Motor neuron (in vitro differentiated cells): ENCODE results near the gene POLR1H. TPM values are rescaled to one million over a fixed set of nuclear protein-coding genes. Genes with fewer than 3 reads are reported as not detected.

Experiments used
- ATAC-seq, 8 experiments: fragments of 200-7000 bp; cut with Tn5 transposase; replicated peaks in 6 of 8; 2 replicates each; pipeline ENCODE4 v1.8.0; 2021; ENCODE audit warnings: mild to moderate bottlenecking in 8 of 8, moderate library complexity in 8 of 8
- H3K27ac ChIP-seq, 2 donors: fragments of 250-450 bp; sonication (Bioruptor Pico); 2 replicates each; pipeline ENCODE4 v1.9.0; 2021; ENCODE audit warnings: antibody characterized with exemption in 2 of 2, mild to moderate bottlenecking in 2 of 2, moderate library complexity in 1 of 2
- H3K4me1 ChIP-seq, 2 donors: fragments of 250-450 bp; sonication (Bioruptor Pico); replicated peaks in 1 of 2; 2 replicates each; pipeline ENCODE4 v1.6.1; 2021; ENCODE audit warnings: antibody characterized with exemption in 2 of 2, mild to moderate bottlenecking in 2 of 2, moderate library complexity in 1 of 2
- H3K4me3 ChIP-seq, 5 donors: fragments of 250-450 bp; sonication (Bioruptor Pico); 2 replicates each; pipeline ENCODE4 v1.9.0; 2021; ENCODE audit warnings: antibody characterized with exemption in 5 of 5, mild to moderate bottlenecking in 5 of 5, moderate library complexity in 4 of 5
- WGBS, 10 experiments: fragments of 450-650 bp; shearing (Covaris generic); methylation state at CpG; one replicate each; pipeline ENCODE4 v1.0.0; 2022; 5-methylcytosine and 5-hydroxymethylcytosine counted together
- in situ Hi-C, 9 experiments: fragments of 400-800 bp; cut with MboI; loops; one replicate each; pipeline ENCODE4 v1.15.0; 2021; ENCODE audit warnings: low sequenced_read_pairs in 9 of 9, low pct_unique_long_range_greater_than_20kb in 2 of 9; ENCODE audit not compliant: unreplicated experiment in 9 of 9
- total RNA-seq, 8 experiments: library from RNA; unstranded; fragments of 300-600 nt; gene quantifications; 2 replicates each; pipeline versions ENCODE4 v1.2.3 to v1.2.4, GENCODE V29; 2022

POLR1H gene
- total RNA-seq, 8 experiments from 2014 or later = 33.3 to 62.4 (median 39.0) TPM

DNA sequence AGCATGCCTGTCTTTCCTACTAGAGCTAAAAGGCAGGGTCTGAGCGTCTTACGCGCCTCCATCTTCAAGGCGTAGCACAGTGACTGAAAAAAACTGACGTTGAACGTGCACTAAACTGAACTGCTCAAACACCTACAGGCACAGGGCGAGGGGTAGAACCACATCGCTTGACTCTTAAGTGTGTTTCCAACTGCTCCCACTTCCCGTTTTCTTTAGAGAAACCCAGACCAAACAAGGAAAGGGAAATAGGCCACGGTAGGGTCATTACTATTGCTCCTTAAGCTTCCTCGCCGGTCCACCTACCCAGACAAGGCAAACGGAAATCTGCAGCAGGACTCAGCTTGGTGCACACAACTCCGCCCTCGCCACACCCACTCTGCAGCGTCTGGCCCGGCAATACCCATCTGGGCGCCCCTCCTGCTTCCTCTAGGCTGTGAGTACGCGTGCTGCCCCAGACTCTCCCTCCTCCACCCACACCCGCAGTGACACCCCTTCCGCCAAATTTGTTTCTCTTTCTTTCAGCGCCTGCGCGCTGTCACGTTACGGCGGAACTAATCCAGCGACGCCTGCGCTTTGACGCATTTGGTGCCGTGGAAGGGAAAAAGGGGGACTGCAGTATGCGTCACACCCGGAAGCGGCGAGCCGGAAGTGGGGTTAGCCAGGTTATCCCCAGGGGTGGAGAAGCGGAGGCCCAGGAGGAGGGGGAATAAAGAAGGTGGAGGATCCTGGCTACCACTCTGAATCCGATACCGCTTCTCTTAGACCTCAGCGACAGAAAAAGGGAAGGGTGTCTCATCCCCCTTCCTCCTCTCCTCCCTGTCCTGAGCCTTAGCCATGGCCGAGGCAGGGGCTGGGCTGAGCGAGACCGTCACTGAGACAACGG is 5.8 kb downstream of the POLR1H start, which contains the start of gene PPP1R11:
TSS of gene PPP1R11 (plus strand) at position 622 of the 883 bp plus-strand sequence. CDS start at position 835, 213 bp downstream.
- Histone ChIP-seq H3K4me1 (peaks cover 8 to 14% of the 10 kb centered on the region in 2 donors), H3K27ac (peak within 1 kb of the TSS; percentile 92 to 95), H3K4me3 (peak within 1 kb of the TSS; percentile 59 to 79 (median 64))
- in situ Hi-C loops = no loop called here
- peak; percentile 87 to 96 (median 95) for ATAC-seq
- 0 to 20% (median 2%) methylated on average over 2 to 30 of the region's 46 CpGs; no CpG with 5 or more reads in 1 of the 10 experiments for WGBS, 10 experiments

DNA sequence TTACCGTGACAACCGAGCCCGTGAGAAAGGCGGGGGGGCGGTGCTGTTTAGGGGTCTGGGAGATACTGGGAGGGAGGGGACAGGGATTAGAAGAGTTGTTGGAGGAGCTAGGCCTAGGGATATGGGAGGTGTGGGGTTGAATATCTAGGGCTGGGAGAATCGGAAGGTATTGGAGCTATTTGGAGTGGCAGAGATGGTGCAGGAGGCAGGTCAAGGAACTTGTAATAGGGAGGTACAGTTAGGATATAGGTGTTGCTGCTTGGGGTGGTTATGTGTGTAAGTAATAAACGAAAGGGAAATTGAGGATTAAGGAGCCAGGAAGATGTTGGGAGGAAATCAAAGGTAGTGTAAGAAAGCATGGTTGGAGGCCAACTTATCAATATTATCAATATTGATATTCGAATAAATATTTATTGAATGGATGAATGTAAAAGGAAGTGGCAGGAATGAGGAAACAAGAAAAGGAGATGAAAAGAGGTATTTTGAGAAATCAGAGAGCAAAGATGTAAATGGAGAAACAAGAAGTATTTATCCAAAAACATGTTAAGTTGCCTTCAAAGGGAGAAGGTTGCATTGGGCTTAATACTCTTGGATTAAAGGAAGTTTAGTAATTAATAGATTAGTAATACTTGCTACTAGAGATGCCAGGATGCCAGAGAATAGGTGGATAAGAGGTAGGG is 6.5 kb downstream of the POLR1H start:
- in situ Hi-C loops = no loop called here
- 0 to 25% (median 11%) methylated on average over 1 to 3 of the region's 8 CpGs; no CpG with 5 or more reads in 1 of the 10 experiments for WGBS, 10 experiments
- H3K4me1 ChIP-seq = peaks cover 8 to 10% of the 10 kb centered on the region in 2 donors
- H3K4me3 ChIP-seq = peak overlapping the region; percentile 59 to 79 (median 64)
- peak overlapping the region; percentile 92 to 95 for H3K27ac ChIP-seq
- no peak for ATAC-seq

DNA sequence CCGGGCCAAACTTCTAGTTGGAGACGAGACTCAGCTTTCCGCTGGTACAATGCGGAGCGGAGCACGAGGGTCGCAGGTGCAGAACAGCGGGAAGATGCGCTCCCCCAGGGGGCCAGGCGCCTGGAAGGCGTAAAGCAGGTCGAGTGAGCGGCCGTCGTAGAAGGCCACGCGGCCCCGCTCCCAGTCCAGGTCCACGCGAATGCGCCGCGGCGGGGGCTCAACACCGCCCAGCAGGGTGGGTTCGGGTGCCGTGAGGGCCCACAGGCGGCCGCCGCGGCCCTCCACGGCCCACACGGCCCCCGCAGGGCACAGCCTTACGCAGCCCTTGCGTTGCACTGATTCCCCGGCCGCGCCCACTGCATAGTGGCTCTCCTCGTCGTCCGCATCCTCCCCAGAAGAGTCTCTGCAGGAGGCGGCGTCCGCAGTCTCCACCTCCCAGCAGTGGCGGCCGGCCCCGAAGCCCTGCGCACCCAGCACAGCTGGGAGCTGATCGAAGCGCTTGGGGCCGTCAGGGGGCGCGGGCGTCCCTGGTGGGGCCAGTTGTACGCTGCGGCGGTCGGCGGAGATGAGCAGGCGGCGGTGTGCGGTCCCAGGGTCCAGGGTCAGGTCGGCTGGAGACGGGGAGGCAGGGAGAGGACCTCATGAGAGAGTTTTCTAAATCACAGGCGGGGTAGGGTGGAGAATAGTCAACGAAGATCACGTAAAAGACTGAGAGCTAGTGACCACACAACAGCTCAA is 10.2 kb downstream of the POLR1H start:
- Histone ChIP-seq H3K27ac (peak overlapping the region in 1 of 2 donors; percentile 46), H3K4me3 (peak overlapping the region in 2 of 5 donors; percentile 9 to 12), H3K4me1 (peaks cover 8 to 9% of the 10 kb centered on the region in 2 donors)
- 31 to 74% (median 50%) methylated on average over 1 to 17 of the region's 68 CpGs; no CpG with 5 or more reads in 3 of the 10 experiments for WGBS, 10 experiments
- in situ Hi-C loops = no loop called here
- peak in 4 of 8 experiments; percentile 0 to 36 (median 14) for ATAC-seq

DNA sequence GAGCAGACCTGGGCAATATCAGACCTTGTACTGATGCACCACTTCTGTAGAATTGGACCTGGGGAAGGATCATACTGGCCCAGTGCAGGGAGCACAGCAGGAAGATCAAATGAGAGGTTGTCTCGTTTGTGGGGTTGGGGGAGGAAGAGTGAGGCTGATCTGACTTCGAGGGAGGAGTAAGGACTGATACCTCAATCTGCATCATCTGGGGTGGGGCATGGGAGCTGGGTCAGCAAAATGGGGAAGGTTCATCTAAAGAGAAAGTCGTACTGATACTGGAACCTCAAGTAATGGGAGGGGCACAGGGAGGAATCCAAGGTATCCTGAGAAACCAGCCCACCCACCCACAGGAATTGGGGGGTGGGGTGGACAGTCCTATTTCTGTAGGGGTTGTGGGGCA is 10.8 kb downstream of the POLR1H start:
- peaks cover 8 to 9% of the 10 kb centered on the region in 2 donors for H3K4me1 ChIP-seq
- WGBS, 10 experiments = 43 to 100% (median 60%) methylated on average over 1 to 3 of the region's 3 CpGs; no CpG with 5 or more reads in 7 of the 10 experiments
- no peak overlapping the region for H3K27ac ChIP-seq
- in situ Hi-C loops = no loop called here
- ATAC-seq = no peak
- H3K4me3 ChIP-seq = no peak overlapping the region

DNA sequence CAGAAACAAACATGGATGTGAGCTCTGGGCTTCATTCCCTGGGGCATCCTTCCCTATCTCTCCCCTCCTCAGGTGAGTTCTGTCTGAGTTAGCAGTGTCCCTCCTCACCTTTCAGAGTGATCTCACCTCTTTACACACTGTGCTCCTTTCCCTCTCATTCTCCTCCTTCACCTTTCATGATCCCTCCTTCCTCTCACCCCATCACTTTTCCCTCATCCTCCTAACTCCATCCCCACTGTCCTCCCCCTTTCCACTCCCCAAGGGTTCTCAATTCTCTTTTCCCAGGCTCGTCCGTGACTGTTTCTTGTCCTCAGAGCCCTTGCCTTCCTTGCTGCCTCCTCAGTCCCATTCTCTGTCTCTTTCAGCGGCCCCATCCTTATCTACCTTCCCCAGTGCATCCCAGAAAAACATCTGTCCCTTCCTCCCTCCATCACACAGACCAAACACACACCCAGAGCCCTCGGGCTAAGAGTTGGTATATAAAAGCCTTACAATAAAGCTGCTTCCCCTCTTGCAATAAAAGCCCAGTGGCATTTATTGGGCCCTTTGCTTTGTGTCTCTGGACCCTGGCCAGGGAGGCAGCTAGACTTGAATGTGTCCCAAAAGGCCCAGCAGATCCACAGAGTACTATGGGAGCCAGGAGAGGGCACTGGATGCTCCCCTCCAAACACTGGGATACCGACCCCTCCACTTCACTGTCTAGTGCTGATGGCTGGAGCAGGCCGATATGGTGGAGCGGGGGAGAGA is 12.6 kb downstream of the POLR1H start:
- H3K4me3 ChIP-seq = no peak overlapping the region
- H3K27ac ChIP-seq = no peak overlapping the region
- ATAC-seq = peak in 1 of 8 experiments; percentile 9
- in situ Hi-C loops = no loop called here
- H3K4me1 ChIP-seq = peaks cover 3 to 8% of the 10 kb centered on the region in 2 donors
- 0 to 65% (median 40%) methylated on average over 1 to 7 of the region's 7 CpGs for WGBS, 10 experiments

DNA sequence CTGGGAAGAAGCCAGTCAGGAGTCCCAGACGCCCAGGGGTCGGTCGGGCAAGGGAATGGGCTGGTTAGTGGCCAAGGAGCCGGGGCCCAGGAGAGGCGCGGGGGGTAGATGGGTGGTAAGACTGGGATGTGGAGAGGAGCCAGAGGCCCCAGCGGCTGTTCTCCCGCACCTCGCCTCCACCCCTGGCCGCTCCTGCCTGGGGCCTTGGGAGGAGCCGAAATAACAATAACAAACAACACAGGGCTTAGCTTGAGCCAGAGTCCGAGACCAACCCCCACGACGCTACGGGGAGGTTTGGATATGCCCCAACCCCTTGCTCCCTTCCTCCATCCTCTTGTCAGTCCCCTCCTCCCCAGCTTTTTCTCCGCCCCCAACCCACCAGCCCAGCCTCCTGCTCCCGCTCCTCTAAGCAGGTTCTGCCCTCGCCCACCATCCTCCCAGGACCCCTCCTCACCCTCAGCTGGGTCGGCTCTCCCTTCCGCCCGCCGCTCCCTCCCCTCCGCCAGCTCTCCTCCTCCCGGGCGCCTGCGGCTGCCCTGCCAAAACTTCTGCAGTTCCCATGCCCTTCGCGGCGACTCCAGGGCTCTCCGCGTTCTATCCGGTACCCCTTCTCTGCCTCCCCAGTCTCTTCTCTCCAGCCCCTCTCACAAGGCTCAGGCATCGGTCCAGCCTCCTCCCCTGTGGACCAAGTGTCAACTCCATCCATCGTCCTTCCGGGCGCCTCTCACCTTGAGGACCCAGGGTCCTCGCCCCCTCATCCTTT is 13.4 kb downstream of the POLR1H start:
- Histone ChIP-seq H3K4me3 (peak overlapping the region; percentile 15 to 29 (median 18)), H3K27ac (no peak overlapping the region), H3K4me1 (peaks cover 3 to 8% of the 10 kb centered on the region in 2 donors)
- WGBS, 10 experiments = 0 to 4% (median 0%) methylated on average over 1 to 8 of the region's 37 CpGs; no CpG with 5 or more reads in 7 of the 10 experiments
- ATAC-seq = peak; percentile 6 to 74 (median 33)
- in situ Hi-C loops = no loop called here

DNA sequence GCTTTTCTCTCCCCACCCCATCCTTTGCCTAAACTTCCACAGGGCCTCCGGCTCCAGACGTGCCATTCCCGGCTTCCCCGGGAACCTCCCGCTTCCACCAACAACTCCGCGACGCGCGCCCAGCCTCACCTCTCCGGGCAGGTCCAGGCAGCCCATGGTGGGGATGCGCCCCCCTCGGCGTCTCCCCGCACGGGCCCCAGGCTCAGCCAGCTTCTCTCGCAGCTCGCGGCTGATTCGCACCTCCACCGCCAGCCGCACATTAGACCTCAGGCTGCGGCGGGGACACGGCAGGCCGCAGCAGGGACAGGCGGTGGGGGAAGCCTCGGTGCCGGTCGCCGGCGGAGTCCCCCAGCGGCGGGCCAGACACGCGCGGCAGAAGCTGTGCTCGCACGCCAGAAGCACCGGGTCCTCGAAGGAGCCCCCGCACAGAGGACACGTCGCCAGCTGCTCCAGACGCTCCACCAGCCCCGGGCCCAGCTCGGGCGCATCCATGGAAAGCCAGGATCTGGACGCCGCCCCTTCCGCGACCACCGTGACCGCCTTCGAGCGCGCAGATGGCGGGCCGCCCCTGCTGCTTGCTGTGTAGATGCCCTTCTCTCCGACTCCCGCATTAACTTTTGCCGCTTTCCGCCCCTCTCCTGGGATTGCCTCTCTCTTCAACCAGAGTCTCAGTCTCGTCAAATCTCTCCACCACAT is 14.2 kb downstream of the POLR1H start, which contains the start of gene RNF39:
TSS of gene RNF39 (minus strand) at position 676 of the 696 bp plus-strand sequence. CDS start at position 492, 184 bp downstream.
- WGBS, 10 experiments = 0 to 20% (median 4%) methylated on average over 3 to 21 of the region's 64 CpGs; no CpG with 5 or more reads in 4 of the 10 experiments

DNA sequence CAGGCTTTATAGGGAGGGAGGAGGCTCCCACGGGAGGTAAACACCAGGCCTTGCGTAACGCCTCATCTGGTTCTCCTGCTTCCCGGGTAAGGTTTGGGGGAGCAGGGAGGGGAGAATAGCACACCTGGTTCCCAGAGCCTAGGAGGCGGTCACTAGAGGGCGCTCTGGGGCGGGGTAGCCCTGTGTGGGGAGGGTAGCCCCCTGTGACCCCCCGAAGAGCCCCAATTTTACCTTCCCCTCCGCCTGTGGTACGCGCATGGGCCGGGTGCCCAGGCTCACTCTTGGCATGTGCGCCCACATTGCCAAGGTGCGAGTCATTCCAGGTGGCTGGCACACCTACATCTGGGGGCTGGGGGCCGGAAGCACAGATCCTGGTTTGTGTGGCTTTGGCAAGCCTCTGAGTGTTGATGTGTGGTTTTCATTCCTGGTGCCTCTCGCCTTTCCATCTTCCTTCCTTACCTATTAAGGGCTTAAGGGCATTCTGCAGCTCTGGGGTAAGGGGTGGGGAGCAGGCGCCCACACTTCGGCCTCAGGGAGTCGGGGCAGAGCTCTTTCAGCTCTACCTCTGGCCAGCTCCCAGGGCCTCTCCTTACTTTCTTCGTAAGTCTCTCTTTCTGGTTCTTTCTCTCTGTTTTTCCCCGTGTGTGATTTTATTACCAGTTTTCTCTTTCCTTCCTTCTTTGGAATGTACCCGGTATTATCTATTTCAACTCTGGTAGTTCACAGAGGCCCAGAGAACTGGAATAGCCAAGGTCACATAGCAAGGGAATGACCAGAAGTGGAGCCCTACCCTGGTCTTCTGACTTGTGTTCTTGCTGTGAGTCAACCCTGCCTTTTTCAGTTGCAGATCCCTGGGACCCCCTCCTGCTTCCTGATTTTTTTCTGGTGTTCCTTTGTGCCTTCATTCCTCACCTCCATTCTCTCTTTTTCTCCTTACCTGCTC is 15.0 kb downstream of the POLR1H start:
- 28 to 63% (median 47%) methylated on average over 2 to 6 of the region's 22 CpGs; no CpG with 5 or more reads in 2 of the 10 experiments for WGBS, 10 experiments
- Histone ChIP-seq H3K4me1 (peaks cover 3 to 8% of the 10 kb centered on the region in 2 donors), H3K4me3 (peak overlapping the region in 3 of 5 donors; percentile 18 to 29 (median 24)), H3K27ac (no peak overlapping the region)
- in situ Hi-C loops = no loop called here
- ATAC-seq = peak in 2 of 8 experiments; percentile 8

More for the DNA sequence above, 14.2 kb downstream of the POLR1H start, which contains the start of gene RNF39:
- peak in 6 of 8 experiments; percentile 10 to 52 (median 42) for ATAC-seq
- peaks cover 3 to 8% of the 10 kb centered on the region in 2 donors for H3K4me1 ChIP-seq
- in situ Hi-C loops = no loop called here
- no peak within 1 kb of the TSS for H3K27ac ChIP-seq
- H3K4me3 ChIP-seq = peak within 1 kb of the TSS; percentile 15 to 29 (median 18)

DNA sequence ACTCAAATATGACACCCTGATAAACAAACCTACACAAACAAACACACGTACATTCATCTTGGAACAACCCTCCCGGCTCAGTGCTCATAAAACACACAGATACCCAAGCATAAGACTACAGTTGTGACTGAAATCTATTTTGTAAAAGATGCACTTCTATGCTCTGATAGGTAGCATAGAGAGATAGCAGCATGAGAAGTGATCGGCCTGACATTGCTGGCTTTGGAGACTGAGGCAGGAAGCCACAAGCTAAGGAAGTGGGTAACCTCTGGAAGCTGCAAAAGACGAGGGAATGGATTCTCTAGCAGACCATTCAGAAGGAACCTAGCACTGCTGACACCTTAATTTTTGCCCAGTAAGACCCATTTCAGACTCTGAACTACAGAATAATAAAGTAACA is 16.2 kb downstream of the POLR1H start:
- Histone ChIP-seq H3K4me1 (peaks cover 3 to 5% of the 10 kb centered on the region in 2 donors), H3K27ac (no peak overlapping the region), H3K4me3 (no peak overlapping the region)
- 32 to 83% (median 65%) methylated on average over 1 to 4 of the region's 4 CpGs; no CpG with 5 or more reads in 2 of the 10 experiments for WGBS, 10 experiments
- in situ Hi-C loops = no loop called here
- no peak for ATAC-seq

DNA sequence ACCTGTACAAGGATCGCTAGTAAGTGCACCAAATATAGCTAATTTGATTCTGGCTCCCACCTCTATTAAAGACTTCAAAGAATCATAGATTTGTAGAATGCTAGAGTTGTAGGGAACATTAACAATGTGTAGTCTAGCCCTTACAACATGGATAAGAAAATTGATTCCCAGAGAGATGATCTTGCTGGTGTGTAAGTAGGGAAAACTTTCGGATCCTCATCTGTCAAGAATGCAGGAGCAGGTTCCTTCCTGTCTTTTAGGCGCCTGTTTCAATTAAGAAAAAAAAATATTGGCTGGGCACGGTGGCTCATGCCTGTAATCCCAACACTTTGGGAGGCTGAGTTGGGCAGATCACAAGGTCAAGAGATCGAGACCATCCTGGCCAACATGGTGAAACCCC is 26.8 kb downstream of the POLR1H start:
- in situ Hi-C loops = no loop called here
- WGBS, 10 experiments = 30 to 100% (median 69%) methylated on average over 1 to 5 of the region's 5 CpGs

More for the DNA sequence above, 26.8 kb downstream of the POLR1H start:
- no peak overlapping the region for H3K27ac ChIP-seq
- ATAC-seq = no peak
- no peak overlapping the region for H3K4me3 ChIP-seq
- H3K4me1 ChIP-seq = no peaks in the 10 kb centered on the region
